ENCODE measurements around the gene QRSL1. TPM values are rescaled to one million over a fixed set of nuclear protein-coding genes. Genes with fewer than 3 reads are reported as not detected.

The QRSL1 gene
- total RNA-seq, 1 donor from 2014 or later = 17.2 TPM

DNA sequence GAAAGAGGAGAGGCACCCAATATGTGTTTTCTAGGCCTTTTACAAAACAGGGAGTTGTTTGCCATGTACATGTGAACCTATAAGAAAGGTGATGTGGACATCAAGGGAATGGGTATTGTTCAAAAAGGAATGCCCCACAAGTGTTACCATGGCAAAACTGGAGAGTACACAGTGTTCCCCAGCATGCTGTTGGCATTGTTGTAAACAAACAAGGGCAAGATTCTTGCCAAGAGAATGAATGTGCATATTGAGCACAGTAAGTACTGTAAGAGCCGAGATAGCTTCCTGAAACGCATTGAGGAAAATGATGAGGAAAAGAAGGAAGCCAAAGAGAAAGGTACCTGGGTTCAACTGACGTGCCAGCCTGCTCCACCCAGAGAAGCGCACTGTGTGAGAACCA lies 13.1 kb downstream of the QRSL1 start:
- no peak for TF ChIP-seq CTCF (IDR thresholded peaks at IDR 0.05; ENCODE audit: unreplicated experiment)
- Mint-ChIP-seq H3K9me3 (no peaks in the 10 kb centered on the region), H3K36me3 (peaks cover 44% of the 10 kb centered on the region), H3K27me3 (ENCODE audit: low read depth) (no peaks in the 10 kb centered on the region), H3K4me3 (no peak overlapping the region), H3K4me1 (peaks cover under 1% of the 10 kb centered on the region), H3K27ac (no peak overlapping the region)
- DNase-seq (ENCODE audit: low spot score in 2 of 2, unreplicated experiment in 2 of 2) = no peak

DNA sequence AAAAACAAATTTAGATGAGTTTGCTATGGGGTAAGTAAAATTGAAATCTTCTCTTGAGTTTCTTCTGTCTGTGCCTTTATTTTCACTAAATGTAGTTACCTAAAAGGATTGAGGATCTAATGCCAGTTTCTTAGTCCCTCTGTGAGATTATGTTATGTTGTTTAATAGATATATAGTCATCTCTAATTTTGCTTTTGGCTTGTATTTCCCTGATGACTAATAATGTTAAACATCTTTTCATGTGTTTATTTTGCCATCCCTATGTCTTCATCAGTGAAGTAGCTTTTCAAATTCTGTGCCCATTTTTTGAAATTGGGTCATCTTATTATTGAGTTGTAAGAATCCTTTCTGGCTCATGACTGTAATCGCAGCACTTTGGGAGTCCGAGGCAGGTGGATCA lies 13.7 kb downstream of the QRSL1 start:
- no peak for DNase-seq (ENCODE audit: low spot score in 2 of 2, unreplicated experiment in 2 of 2)
- H3K4me1 Mint-ChIP-seq = no peaks in the 10 kb centered on the region
- no peaks in the 10 kb centered on the region for H3K9me3 Mint-ChIP-seq
- H3K27me3 Mint-ChIP-seq (ENCODE audit: low read depth) = no peaks in the 10 kb centered on the region
- TF ChIP-seq CTCF (IDR thresholded peaks at IDR 0.05; ENCODE audit: unreplicated experiment) = no peak
- H3K36me3 Mint-ChIP-seq = peaks cover 44% of the 10 kb centered on the region
- H3K27ac Mint-ChIP-seq = no peak overlapping the region
- no peak overlapping the region for H3K4me3 Mint-ChIP-seq

DNA sequence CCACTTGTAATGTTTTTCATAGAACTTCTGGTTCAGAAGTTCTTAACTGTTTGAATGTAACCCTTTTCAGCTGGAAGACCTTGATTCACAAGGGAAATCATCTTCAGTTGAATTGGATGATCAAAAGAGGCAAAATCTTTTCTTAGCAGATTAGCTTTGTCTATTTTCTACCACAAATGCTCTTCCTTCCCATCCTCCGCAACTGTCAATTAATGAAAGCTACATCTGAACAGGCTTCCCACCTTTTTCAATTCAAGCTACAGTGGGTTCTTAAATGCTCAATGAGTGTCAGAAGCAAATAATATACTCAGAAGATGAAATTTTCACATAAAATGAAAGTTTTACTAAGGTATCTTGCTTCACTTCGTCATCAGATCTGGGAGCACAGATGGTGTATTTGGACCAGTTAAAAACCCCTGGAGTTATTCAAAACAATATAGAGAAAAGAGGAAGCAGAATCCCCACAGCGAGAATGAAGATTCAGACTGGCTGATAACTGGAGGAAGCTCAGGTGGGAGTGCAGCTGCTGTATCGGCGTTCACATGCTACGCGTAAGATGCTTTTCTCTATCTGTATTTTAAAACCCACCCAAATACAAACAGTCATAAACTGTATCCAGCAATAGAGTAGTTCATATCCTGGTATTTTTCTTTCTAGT lies 19.4 kb downstream of the QRSL1 start:
- DNase-seq (ENCODE audit: low spot score in 2 of 2, unreplicated experiment in 2 of 2) = no peak
- H3K9me3 Mint-ChIP-seq = no peaks in the 10 kb centered on the region
- no peak overlapping the region for H3K27ac Mint-ChIP-seq
- no peak overlapping the region for H3K4me3 Mint-ChIP-seq
- H3K36me3 Mint-ChIP-seq = peaks cover 41% of the 10 kb centered on the region
- H3K4me1 Mint-ChIP-seq = no peaks in the 10 kb centered on the region
- no peak for TF ChIP-seq CTCF (IDR thresholded peaks at IDR 0.05; ENCODE audit: unreplicated experiment)
- no peaks in the 10 kb centered on the region for H3K27me3 Mint-ChIP-seq (ENCODE audit: low read depth)

DNA sequence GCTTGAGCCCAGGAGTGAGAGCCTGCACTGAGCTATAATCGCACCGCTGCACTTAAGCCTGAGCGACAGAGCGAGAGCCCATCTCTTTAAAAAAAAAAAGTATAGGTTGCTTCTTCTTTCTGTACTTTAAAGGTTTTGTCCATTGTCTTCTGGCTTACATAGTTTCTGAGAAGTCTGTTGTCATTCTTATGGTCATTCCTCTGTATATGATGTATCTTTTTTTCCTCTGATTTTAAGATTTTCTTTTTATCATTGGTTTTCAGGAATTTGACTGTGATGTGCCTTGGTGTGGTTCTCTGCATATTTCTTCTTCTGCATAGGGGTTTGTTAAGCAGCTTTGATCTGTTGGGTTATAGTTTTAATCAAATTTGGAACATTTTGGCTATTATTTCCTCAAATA lies 29.1 kb downstream of the QRSL1 start:
- Mint-ChIP-seq H3K9me3 (peaks cover 41% of the 10 kb centered on the region), H3K27me3 (ENCODE audit: low read depth) (no peaks in the 10 kb centered on the region), H3K4me1 (peaks cover 15% of the 10 kb centered on the region), H3K4me3 (no peak overlapping the region), H3K36me3 (peaks cover 71% of the 10 kb centered on the region), H3K27ac (peak overlapping the region; percentile 50)
- TF ChIP-seq CTCF (IDR thresholded peaks at IDR 0.05; ENCODE audit: unreplicated experiment) = no peak
- DNase-seq (ENCODE audit: low spot score in 2 of 2, unreplicated experiment in 2 of 2) = no peak

DNA sequence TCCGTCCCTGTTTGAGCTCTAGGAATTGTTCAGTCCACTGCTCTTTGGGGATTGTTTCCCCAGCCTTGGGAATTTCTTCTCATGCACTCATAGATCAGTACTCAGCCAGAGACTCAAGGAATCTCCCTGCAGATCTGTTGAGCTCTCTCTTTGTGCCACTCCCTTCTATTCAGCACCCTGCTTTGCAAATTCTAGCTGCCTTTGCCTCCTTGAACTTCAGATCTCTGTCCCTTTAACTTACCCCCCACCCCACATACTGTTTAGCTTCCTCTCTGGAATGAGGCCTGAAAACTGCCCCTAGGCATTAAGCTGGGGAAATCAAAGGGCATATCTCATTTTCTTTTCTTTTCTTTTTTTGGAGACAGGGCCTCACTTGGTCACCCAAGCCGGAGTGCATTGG lies 30.5 kb downstream of the QRSL1 start:
- Mint-ChIP-seq H3K36me3 (peaks cover 74% of the 10 kb centered on the region), H3K9me3 (peaks cover 36% of the 10 kb centered on the region), H3K4me1 (peaks cover 23% of the 10 kb centered on the region), H3K27me3 (ENCODE audit: low read depth) (no peaks in the 10 kb centered on the region), H3K4me3 (no peak overlapping the region), H3K27ac (no peak overlapping the region)
- no peak for TF ChIP-seq CTCF (IDR thresholded peaks at IDR 0.05; ENCODE audit: unreplicated experiment)
- DNase-seq (ENCODE audit: low spot score in 2 of 2, unreplicated experiment in 2 of 2) = no peak

DNA sequence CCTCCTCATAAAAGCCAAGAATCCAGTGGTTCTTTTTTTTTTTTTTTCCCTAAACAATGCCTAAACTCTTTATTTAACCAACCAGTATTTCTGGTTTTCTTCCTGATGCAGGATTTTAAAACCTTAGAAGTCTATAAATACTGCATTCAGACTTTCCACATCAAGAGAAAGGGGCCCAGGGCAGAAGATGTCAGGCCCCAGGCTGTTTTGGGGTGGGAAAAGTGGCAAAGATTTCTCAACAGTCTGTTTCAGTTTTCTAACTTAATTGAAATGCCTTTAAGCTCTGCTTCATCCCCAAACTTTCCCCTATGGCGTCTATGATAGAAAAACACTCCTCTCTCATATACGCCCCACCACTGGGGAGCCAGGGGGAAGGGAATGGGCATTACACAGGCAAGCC lies 33.1 kb downstream of the QRSL1 start:
- no peaks in the 10 kb centered on the region for H3K27me3 Mint-ChIP-seq (ENCODE audit: low read depth)
- no peak for TF ChIP-seq CTCF (IDR thresholded peaks at IDR 0.05; ENCODE audit: unreplicated experiment)
- no peak overlapping the region for H3K4me3 Mint-ChIP-seq
- DNase-seq (ENCODE audit: low spot score in 2 of 2, unreplicated experiment in 2 of 2) = no peak
- peaks cover 29% of the 10 kb centered on the region for H3K4me1 Mint-ChIP-seq
- peaks cover 67% of the 10 kb centered on the region for H3K36me3 Mint-ChIP-seq
- peaks cover 33% of the 10 kb centered on the region for H3K9me3 Mint-ChIP-seq
- peak overlapping the region; percentile 85 for H3K27ac Mint-ChIP-seq

All from mesothelial cell of epicardium (in vitro differentiated cells).